Measurements from ENCODE around the gene TSSK6. TPM values are rescaled to one million over a fixed set of nuclear protein-coding genes. Genes with fewer than 3 reads are reported as not detected.

The TSSK6 gene
- total RNA-seq, 1 donor from 2014 or later: 6.4 TPM

DNA sequence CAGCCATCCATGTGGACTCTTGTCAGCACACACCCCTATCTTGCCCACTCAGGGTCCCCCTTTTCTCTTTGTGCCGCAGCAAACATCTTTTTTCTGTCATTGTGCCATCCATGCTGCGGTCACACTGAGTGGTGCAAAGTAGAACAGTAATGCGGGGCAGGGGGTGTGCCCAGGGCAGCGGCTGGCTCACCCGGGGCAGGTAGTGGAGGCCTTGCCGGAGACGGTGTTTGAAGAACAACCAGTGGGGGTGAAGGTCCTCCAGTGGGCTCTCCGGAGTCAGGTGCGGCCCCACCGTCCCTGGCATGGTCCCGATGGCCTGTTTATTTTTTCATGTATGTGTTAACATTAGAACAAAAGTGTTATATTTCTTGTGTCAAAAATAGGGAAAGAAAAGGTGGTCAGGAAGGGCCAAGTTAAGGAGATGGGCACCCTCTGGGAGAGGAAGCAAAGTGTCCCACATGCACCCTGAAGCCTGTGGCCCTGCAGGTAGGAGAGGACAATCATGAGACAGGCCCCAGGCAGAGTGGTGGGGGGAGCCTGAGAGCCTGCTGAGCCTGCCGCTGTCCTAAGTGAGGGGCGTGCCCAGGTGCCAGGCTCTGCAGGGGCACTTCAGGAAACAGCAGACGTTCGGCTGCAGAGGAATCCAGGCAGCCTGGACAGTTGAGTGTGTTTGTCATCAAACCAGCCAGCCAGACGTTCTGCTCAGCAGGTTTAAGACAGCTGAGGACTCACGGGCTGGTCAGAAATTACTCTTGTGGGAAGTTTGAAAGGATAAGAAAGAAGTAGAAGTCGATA is 12.3 kb downstream of the TSSK6 start:
- Histone ChIP-seq H3K27me3 (ENCODE audit: control insufficient read depth, insufficient read depth, low read length) (no peaks in the 10 kb centered on the region), H3K36me3 (ENCODE audit: control insufficient read depth, insufficient read depth, low read length) (no peaks in the 10 kb centered on the region), H3K4me3 (ENCODE audit: low read depth, low read length) (no peak overlapping the region)
- TF ChIP-seq CTCF (IDR thresholded peaks at IDR 0.05; ENCODE audit: insufficient read depth, low read length, poor library complexity, severe bottlenecking): no peak
- no peak for DNase-seq (ENCODE audit: low read depth)

DNA sequence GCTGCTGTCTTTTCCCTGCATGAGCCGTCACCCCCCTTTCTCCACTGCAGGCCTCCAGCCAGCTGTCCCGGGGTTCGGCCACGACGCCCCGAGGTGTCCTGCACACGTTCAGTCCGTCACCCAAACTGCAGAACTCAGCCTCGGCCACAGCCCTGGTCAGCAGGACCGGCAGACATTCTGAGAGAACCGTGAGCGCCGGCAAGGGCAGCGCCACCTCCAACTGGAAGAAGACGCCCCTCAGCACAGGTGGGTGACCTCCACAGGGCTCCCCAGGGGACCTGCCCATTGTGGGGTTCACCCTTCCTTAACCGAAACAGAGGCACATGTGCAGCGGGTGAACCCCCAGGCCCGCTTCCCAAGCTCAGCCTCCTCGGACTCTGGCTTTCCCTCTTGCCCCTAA is 13.1 kb downstream of the TSSK6 start:
- no peaks in the 10 kb centered on the region for H3K36me3 ChIP-seq (ENCODE audit: control insufficient read depth, insufficient read depth, low read length)
- no peaks in the 10 kb centered on the region for H3K27me3 ChIP-seq (ENCODE audit: control insufficient read depth, insufficient read depth, low read length)
- H3K4me3 ChIP-seq (ENCODE audit: low read depth, low read length): no peak overlapping the region
- DNase-seq (ENCODE audit: low read depth): no peak
- TF ChIP-seq CTCF (IDR thresholded peaks at IDR 0.05; ENCODE audit: insufficient read depth, low read length, poor library complexity, severe bottlenecking): no peak

DNA sequence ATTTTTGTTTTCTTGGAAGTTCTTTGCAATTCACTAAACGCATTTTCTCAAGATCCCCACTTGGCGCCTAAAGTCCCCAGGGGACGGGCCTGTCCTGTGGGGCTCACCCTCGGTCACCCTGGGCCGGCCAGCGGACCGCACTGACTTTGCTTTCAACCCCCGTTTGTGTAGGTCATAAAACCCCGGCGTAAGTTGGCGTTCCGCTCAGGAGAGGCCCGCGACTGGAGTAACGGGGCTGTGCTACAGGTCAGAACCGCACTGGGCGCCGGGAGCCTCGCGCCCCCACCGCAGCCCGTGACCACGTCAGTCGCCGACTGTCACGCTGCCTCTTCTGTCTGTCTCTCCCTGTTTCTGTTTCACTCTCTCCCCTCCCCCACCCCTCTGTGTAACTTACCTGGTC is 13.6 kb downstream of the TSSK6 start:
- no peak for TF ChIP-seq CTCF (IDR thresholded peaks at IDR 0.05; ENCODE audit: insufficient read depth, low read length, poor library complexity, severe bottlenecking)
- no peak for DNase-seq (ENCODE audit: low read depth)
- Histone ChIP-seq H3K4me3 (ENCODE audit: low read depth, low read length) (no peak overlapping the region), H3K27me3 (ENCODE audit: control insufficient read depth, insufficient read depth, low read length) (no peaks in the 10 kb centered on the region), H3K36me3 (ENCODE audit: control insufficient read depth, insufficient read depth, low read length) (no peaks in the 10 kb centered on the region)

GRCh38 chr19:19500975-19501644 is 14.2 kb downstream of the TSSK6 start:
- TF ChIP-seq CTCF (IDR thresholded peaks at IDR 0.05; ENCODE audit: insufficient read depth, low read length, poor library complexity, severe bottlenecking): no peak
- H3K27me3 ChIP-seq (ENCODE audit: control insufficient read depth, insufficient read depth, low read length): no peaks in the 10 kb centered on the region
- no peak overlapping the region for H3K4me3 ChIP-seq (ENCODE audit: low read depth, low read length)
- no peak for DNase-seq (ENCODE audit: low read depth)
- H3K36me3 ChIP-seq (ENCODE audit: control insufficient read depth, insufficient read depth, low read length): no peaks in the 10 kb centered on the region

- no peak for DNase-seq (ENCODE audit: low read depth)
- no peaks in the 10 kb centered on the region for H3K27me3 ChIP-seq (ENCODE audit: control insufficient read depth, insufficient read depth, low read length)
- no peak for TF ChIP-seq CTCF (IDR thresholded peaks at IDR 0.05; ENCODE audit: insufficient read depth, low read length, poor library complexity, severe bottlenecking)
- peaks cover 2% of the 10 kb centered on the region for H3K36me3 ChIP-seq (ENCODE audit: control insufficient read depth, insufficient read depth, low read length)
- H3K4me3 ChIP-seq (ENCODE audit: low read depth, low read length): no peak overlapping the region
Observed at GRCh38 chr19:19499272-19499995, 15.9 kb downstream of the TSSK6 start.

All from kidney epithelial cell (primary cell).